GM18517 (cell line): Measurements from ENCODE around the gene PCDH15.
"Not testable (repeated sequence)": the region's sequence is repeated elsewhere in the genome, so short reads cannot be mapped to it uniquely, and the experiment has no call there.

Experiments used
- ATAC-seq: cut with Tn5 transposase; IDR thresholded peaks from one replicate; pipeline ENCODE4 v1.9.1; 2021; ENCODE audit warnings: mild to moderate bottlenecking, moderate library complexity; ENCODE audit not compliant: unreplicated experiment

Gene PCDH15

GRCh38 chr10:54576541-54576940 is 224.5 kb downstream of the PCDH15 start:
- no peak for ATAC-seq

GRCh38 chr10:54559498-54559897 is 241.5 kb downstream of the PCDH15 start:
- ATAC-seq: no peak

- ATAC-seq: no peak
Measured at GRCh38 chr10:54554028-54554427, 247.0 kb downstream of the PCDH15 start.

- no peak for ATAC-seq
Measured at GRCh38 chr10:54550016-54550415, 251.0 kb downstream of the PCDH15 start.

- no peak for ATAC-seq
Measured at GRCh38 chr10:54531296-54531695, 269.7 kb downstream of the PCDH15 start.

GRCh38 chr10:54530299-54530698 is 270.7 kb downstream of the PCDH15 start:
- no peak for ATAC-seq

- ATAC-seq: no peak
Measured at GRCh38 chr10:54525816-54526215, 275.2 kb downstream of the PCDH15 start.

GRCh38 chr10:54515244-54515643 is 285.8 kb downstream of the PCDH15 start:
- not testable (repeated sequence) for ATAC-seq

- ATAC-seq: no peak
Measured at GRCh38 chr10:54503863-54504262, 297.2 kb downstream of the PCDH15 start.

GRCh38 chr10:54501929-54502328 is 299.1 kb downstream of the PCDH15 start:
- ATAC-seq: no peak

GRCh38 chr10:54496852-54497251 is 304.2 kb downstream of the PCDH15 start:
- ATAC-seq: no peak

- ATAC-seq: no peak
Measured at GRCh38 chr10:54487743-54488142, 313.3 kb downstream of the PCDH15 start.

- ATAC-seq: no peak
Measured at GRCh38 chr10:54485971-54486370, 315.1 kb downstream of the PCDH15 start.

GRCh38 chr10:54484186-54484585 is 316.8 kb downstream of the PCDH15 start:
- no peak for ATAC-seq

- no peak for ATAC-seq
Measured at GRCh38 chr10:54478601-54479000, 322.4 kb downstream of the PCDH15 start.

- ATAC-seq: no peak
Measured at GRCh38 chr10:54477738-54478137, 323.3 kb downstream of the PCDH15 start.

GRCh38 chr10:54470324-54470631 is 330.8 kb downstream of the PCDH15 start:
- no peak for ATAC-seq

GRCh38 chr10:54469587-54470323 is 331.3 kb downstream of the PCDH15 start:
- no peak for ATAC-seq

GRCh38 chr10:54454271-54454670 is 346.8 kb downstream of the PCDH15 start:
- ATAC-seq: no peak

- ATAC-seq: no peak
Measured at GRCh38 chr10:54449056-54449455, 352.0 kb downstream of the PCDH15 start.

GRCh38 chr10:54444170-54444569 is 356.9 kb downstream of the PCDH15 start:
- ATAC-seq: no peak

GRCh38 chr10:54441275-54441674 is 359.8 kb downstream of the PCDH15 start:
- no peak for ATAC-seq

- no peak for ATAC-seq
Measured at GRCh38 chr10:54434782-54435181, 366.2 kb downstream of the PCDH15 start.
